ENCODE measurements around the gene SERGEF.

The SERGEF gene

DNA sequence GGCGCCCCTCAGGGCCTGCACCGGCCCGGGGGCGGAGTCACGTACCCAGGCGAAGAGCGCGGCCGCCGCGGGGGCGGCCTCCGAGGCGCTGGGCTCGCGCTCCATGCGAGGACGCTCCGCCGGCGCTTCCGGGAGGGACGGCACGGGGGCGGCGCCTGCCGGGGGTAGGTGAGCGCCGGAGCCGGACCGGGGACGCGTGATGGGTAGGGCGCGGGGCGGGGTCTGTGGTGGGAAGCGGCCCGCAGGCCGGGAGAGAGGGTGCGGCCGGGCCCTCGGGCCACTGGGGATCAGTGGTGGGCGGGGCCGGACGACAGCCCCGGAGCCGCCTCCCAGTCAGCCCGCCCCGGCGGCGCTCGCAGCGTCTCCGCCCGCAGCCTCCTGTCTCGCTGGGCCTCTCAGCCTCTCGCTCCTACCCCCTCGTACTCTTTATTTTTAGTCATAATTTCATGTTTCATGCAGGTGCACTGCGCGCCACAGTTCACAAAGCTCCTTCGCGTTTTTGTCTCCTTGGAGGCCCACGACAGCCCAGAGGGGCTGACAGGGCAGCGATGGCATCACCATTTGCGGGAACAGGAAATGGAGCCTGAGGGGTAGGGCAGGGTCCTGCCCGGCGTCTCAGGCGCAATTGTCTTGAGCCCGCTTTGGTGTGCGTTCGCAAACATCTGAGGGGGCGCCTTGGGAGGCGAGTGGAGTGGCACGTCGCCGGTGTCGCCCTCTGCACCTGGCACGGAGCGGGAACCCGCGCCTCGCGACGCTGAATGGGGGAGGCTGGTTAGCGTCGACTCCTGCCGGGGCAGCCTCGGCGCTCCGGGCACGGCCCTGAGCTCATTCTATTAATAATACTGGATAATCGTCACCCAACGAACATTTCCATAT is at the start of gene SERGEF:
Gene SERGEF, minus strand, starts transcription at position 142 of the 876 bp plus-strand sequence. Its CDS starts 37 bp downstream, at position 105.
- peak; percentile 92 to 98 (median 96) for DNase-seq

- DNase-seq, result no peak
Observed at GRCh38 chr11:18061351-18061750, 48.5 kb upstream of the SERGEF start.

DNA sequence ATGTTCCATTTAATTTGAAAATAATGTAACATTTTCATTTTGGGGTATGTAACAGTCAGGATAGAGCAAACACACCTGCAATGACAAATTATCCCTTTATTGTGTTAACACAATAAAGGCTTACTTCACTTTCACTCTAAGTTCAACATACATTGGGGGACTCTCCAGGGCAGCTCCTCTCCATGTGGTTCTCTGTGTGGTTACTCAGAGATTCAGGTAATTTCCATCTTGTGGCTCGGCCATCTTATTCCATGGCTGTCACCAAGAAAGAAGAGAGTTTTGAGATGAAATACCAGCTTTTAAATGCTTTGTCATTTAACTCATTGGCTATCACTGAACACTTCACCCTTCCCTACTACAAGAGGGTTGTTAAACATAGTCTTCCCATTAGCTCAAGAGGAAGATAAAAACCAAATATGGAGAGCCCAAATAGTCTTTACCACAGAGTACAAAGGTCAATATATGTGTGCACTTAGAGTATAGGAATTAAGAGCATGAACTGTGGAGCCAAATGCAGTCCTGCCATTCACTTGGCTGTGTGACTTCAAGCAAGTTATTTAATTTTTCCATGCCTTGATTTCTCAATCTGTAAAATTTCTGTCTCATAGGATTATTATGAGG is 43.8 kb upstream of the SERGEF start:
- DNase-seq, result no peak

- no peak for DNase-seq
Observed at GRCh38 chr11:18054511-18055103, 41.8 kb upstream of the SERGEF start.

DNA sequence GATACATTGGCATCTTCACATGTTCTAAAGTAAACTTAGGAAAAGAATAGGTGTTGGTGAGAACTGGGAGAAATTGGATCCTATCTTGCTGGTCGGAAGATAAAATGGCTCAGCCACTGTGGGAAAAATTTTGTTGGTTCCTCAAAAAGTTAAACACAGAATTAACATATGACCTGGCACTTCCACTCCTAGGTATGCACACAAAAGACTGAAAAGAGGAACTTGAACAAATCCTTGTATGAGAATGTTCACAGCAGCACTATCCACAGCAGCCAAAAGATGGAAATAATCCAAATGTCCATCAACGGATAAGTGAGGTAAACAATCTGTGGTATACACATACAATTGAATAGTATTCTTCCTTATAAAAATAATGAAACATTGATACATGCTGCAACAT is 38.0 kb upstream of the SERGEF start:
- DNase-seq, result no peak

- peak in 1 of 3 donors; percentile 22 for DNase-seq
Observed at GRCh38 chr11:18046116-18046777, 33.4 kb upstream of the SERGEF start, which contains the start of gene TPH1. Gene TPH1, minus strand, starts transcription at chr11:18046269. Its CDS starts 5,507 bp downstream, at chr11:18040762.

- DNase-seq, result no peak
Observed at GRCh38 chr11:18036456-18036855, 23.6 kb upstream of the SERGEF start.

GRCh38 chr11:18027475-18027874 is 14.6 kb upstream of the SERGEF start:
- no peak for DNase-seq

GRCh38 chr11:18022419-18022818 is 9.6 kb upstream of the SERGEF start:
- DNase-seq, result no peak

DNA sequence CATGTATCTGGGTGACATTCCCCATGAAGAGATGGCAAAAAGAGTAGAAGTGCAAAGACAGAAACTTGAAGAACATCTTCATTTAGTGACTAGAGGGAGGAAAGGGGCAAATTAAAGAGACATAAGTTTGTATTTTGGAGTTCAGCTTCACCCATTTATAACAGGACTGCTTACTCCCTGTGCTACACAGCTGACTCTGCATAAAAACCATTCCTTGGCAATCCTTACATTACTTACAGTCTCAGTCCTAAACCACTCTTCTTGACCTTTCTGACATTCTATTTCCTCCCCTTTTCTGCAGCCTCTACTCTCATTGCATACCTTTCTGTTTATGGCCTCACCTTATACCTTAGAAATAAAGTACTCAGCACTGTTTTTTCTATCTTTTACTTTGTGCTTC is 6.8 kb upstream of the SERGEF start:
- no peak for DNase-seq

DNA sequence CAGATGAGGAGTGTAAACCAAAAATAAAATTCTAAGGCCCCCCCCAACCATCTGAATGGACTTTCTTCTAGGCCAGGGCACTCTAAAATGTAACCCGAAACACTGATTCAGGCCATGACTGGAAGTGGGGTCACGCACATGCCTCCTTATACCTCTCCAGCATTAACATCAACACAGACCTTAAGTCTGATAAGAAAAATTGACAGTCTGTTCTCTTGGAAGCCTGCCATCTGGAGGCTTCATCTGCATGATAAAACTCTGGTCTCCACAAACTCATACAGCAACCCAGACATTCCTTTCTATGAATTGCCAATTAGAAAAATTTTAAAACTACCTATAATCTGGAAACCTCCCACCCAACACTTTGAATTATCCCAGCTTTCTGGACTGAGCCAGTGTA is 3.9 kb upstream of the SERGEF start:
- DNase-seq, result no peak

GRCh38 chr11:18014876-18015275 is 2.0 kb upstream of the SERGEF start:
- DNase-seq, result peak in 2 of 3 donors; percentile 3 to 8

GRCh38 chr11:18013790-18014507 is 1.1 kb upstream of the SERGEF start:
- peak in 1 of 3 donors; percentile 18 for DNase-seq

DNA sequence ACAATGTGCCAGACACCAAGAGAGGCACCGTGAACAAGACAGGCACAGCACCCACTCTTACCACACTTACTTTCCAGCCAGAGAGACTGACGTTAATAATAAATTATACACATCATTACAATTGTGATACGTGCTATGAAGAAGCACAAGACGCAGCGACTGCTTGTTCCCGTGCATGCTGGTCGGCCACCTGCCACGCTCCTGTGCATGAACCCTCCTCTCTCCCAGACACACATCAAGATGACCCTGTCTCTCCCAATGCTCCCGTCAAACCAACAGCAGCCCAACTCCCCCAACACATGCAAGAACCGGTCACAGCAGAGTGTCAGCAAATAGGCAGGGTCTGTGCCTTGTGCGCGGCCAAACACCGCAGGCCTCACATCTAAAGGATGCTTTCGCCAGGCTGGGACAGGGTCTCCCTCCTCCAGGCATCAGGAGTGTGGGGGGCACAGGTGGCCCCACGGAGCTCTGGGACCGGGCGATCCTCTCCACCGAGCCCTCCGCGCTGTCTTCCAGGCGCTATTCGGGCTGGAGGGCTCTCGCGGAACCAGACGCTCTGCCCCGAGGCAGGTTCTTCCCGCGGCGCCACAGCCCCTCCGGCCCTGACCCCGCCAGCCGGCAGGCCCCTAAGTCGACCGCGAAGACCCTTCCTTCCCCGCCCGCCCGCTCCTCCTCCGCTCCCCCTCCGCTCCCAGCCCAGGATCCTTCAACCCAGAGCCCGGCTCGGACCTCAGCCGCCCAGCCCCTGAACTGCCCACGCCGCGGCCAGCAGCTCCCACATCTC is 533 bp downstream of the SERGEF start:
- DNase-seq, result peak in 1 of 3 donors; percentile 5

GRCh38 chr11:18011633-18012032 is 1.2 kb downstream of the SERGEF start:
- DNase-seq, result no peak

DNA sequence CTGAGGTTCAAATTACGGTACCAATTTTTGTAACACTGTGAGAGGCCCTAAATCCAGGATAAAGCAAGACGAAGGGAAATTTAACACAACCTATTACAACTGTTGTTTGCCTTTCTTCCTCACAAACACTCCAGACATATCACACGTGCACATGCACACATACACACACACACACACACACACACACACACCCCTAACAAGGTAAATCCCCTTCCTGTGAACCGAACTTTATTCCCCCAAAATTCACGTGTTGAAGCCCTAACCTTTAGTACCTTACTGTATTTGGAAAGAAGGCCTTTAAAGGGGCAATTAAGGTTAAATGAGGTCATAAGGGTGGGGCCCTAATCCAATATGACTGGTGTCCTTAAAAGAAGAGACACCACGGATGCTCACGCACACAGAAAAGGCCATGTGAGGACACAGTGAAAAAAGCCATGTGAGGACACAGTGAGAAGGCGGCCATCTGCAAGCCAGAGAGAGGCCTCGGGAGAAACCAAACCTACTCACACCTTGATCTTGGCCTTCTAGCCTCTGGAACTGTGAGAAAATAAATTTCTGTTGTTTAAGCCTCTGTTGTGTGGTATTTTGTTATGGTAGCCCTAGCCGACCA is 1.8 kb downstream of the SERGEF start:
- DNase-seq, result no peak

DNA sequence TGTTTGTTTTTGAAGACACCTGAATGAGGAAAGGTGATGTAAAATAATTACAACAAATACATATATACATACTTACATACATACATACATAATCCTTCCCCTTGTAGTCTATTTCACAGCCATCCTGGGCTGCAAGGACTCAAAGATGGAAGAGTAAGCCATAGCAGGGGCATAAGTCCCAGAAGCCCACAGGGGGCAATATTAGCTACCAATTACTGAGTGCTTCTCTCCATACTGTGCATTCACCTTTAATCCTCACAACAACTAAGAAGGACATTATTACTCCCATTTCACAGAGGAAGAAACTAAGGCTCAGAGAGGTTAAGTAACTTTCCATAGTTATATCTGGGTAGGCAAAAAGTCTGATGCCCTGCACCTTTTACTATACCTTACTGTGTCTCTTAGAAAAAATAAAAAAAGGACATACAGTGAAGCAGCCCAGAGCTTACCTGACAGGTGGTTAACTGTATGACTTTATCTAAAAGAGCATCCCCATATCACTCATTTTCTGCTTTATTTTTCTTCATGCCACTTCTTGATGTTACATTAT is 2.7 kb downstream of the SERGEF start:
- DNase-seq, result no peak

GRCh38 chr11:18005376-18006129 is 7.3 kb downstream of the SERGEF start:
- peak in 2 of 3 donors; percentile 10 to 13 for DNase-seq

- no peak for DNase-seq
Observed at GRCh38 chr11:18001191-18001590, 11.7 kb downstream of the SERGEF start.

DNA sequence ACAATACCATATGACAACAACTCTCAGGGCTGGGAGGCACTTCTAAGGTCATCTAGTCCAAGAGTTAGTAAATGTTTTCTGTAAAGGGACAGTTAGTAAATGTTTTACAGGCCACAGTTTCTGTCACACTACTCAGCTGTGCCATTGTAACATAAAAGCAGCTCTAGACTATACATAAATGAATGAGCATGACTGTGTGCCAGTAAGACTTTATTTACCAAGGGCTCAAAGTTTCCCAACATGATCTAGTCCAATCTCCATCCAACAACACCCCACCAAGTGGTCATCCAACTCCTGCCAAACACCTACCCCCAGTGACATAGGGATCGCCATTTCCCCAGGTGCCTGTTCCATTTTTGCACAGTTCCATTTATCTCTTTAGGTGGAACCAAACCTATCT is 12.1 kb downstream of the SERGEF start:
- no peak for DNase-seq
